MM.1S (cell line): ENCODE measurements around the gene CBFA2T2.

Experiments used
- EZH2 ChIP-seq: fragments of 300-600 bp; sonication (generic); optimal IDR thresholded peaks from 2 replicates; pipeline ENCODE3; 2017; ENCODE audit warnings: low read depth, mild to moderate bottlenecking, antibody characterized with exemption, low read length, mixed read lengths
- TF ChIP-seq, protein P1 (sequence below): fragments of 300-600 bp; sonication (generic); IDR thresholded peaks from 2 replicates; pipeline ENCODE4 v1.5.1; 2016; ENCODE audit warnings: antibody characterized with exemption, low read length, mixed read lengths

DNA sequence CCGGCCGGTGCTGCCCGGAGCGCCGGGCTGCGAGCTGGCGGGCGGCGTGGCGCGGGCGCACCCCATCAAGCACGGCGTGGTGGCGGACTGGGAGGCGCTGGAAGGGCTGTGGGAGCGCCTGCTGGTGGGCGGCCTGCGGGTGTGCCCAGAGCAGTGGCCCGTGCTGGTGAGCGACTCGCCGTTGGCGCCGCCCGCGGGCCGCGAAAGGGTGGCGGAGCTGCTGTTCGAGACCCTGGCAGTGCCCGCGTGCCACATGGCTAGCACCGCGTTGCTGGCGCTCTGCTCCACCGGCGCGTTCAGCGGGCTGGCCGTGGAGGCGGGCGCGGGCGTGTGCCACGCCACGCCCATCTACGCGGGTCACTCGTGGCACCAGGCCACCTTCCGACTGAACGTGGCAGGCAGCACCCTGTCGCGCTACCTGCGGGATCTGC is 177.4 kb downstream of the CBFA2T2 start:
- TF ChIP-seq, protein P1, sequence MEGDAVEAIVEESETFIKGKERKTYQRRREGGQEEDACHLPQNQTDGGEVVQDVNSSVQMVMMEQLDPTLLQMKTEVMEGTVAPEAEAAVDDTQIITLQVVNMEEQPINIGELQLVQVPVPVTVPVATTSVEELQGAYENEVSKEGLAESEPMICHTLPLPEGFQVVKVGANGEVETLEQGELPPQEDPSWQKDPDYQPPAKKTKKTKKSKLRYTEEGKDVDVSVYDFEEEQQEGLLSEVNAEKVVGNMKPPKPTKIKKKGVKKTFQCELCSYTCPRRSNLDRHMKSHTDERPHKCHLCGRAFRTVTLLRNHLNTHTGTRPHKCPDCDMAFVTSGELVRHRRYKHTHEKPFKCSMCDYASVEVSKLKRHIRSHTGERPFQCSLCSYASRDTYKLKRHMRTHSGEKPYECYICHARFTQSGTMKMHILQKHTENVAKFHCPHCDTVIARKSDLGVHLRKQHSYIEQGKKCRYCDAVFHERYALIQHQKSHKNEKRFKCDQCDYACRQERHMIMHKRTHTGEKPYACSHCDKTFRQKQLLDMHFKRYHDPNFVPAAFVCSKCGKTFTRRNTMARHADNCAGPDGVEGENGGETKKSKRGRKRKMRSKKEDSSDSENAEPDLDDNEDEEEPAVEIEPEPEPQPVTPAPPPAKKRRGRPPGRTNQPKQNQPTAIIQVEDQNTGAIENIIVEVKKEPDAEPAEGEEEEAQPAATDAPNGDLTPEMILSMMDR = no peak
- no peak for TF ChIP-seq EZH2
